GM12878 (cell line): ENCODE data around the gene ASCC2. TPM values are rescaled to one million over a fixed set of nuclear protein-coding genes. Genes with fewer than 3 reads are reported as not detected.

Source experiments
- DPF2 ChIP-seq: fragments of 450-650 bp; IDR thresholded peaks from 2 replicates; pipeline ENCODE4 v1.6.1; 2017; ENCODE audit warnings: mild to moderate bottlenecking
- E2F8 ChIP-seq: fragments of 450-650 bp; IDR thresholded peaks from 2 replicates; pipeline ENCODE4 v1.6.1; 2018; ENCODE audit warnings: mild to moderate bottlenecking, low read depth, moderate library complexity; ENCODE audit not compliant: partially characterized antibody
- E4F1 ChIP-seq: fragments of 450-650 bp; IDR thresholded peaks from 2 replicates; pipeline ENCODE4 v1.6.1; 2018; ENCODE audit warnings: borderline replicate concordance, mild to moderate bottlenecking; ENCODE audit not compliant: partially characterized antibody
- ELK1 ChIP-seq: IDR thresholded peaks from 2 replicates; pipeline ENCODE4 v1.6.1; 2012; ENCODE audit warnings: low read depth, low read length, improper control_type of control experiment
- MYB ChIP-seq: fragments of 150-350 bp; IDR thresholded peaks from 2 replicates; pipeline ENCODE4 v1.6.1; 2014; ENCODE audit warnings: mild to moderate bottlenecking, low read depth, low read length, borderline replicate concordance
- NFIC ChIP-seq: IDR thresholded peaks from 2 replicates; pipeline ENCODE4 v1.6.1; 2012; ENCODE audit warnings: low read depth, mild to moderate bottlenecking, inconsistent platforms, low read length, moderate library complexity
- NFYB ChIP-seq: IDR thresholded peaks from 2 replicates; pipeline ENCODE4 v1.6.1; 2011; ENCODE audit warnings: low read depth, mild to moderate bottlenecking, low read length, improper control_type of control experiment, moderate library complexity; ENCODE audit not compliant: insufficient read depth
- RAD51 ChIP-seq: fragments of 450-650 bp; IDR thresholded peaks from 2 replicates; pipeline ENCODE4 v1.6.1; 2016; ENCODE audit warnings: moderate library complexity, mild to moderate bottlenecking, inconsistent platforms
- REST ChIP-seq: IDR thresholded peaks from 2 replicates; pipeline ENCODE4 v1.6.1; 2012; ENCODE audit warnings: mild to moderate bottlenecking, low read depth, low read length
- SIX5 ChIP-seq: IDR thresholded peaks from 2 replicates; pipeline ENCODE4 v1.6.1; 2011; ENCODE audit warnings: mild to moderate bottlenecking, low read depth, low read length, moderate library complexity; ENCODE audit not compliant: severe bottlenecking
- SMAD1 ChIP-seq: fragments of 450-650 bp; IDR thresholded peaks from 2 replicates; pipeline ENCODE4 v1.6.1; 2018; ENCODE audit warnings: mild to moderate bottlenecking, low read depth; ENCODE audit not compliant: partially characterized antibody
- TCF12 ChIP-seq: IDR thresholded peaks from 2 replicates; pipeline ENCODE4 v1.6.1; 2011; ENCODE audit warnings: low read depth, mild to moderate bottlenecking, low read length
- TCF3 ChIP-seq: IDR thresholded peaks from 2 replicates; pipeline ENCODE4 v1.6.1; 2012; ENCODE audit warnings: low read depth, mild to moderate bottlenecking, low read length, borderline replicate concordance; ENCODE audit not compliant: insufficient read depth
- ZBED1 ChIP-seq: IDR thresholded peaks from 2 replicates; pipeline ENCODE4 v1.6.1; 2016; ENCODE audit warnings: borderline replicate concordance
- ZNF217 ChIP-seq: fragments of 450-650 bp; IDR thresholded peaks from 2 replicates; pipeline ENCODE4 v1.6.1; 2017; ENCODE audit warnings: antibody characterized with exemption, mild to moderate bottlenecking
- ZNF384 ChIP-seq: IDR thresholded peaks from 2 replicates; pipeline ENCODE4 v1.6.1; 2012; ENCODE audit warnings: low read depth, mild to moderate bottlenecking, low read length, improper control_type of control experiment, borderline replicate concordance
- polyA plus RNA-seq, 11 experiments: library from polyadenylated mRNA; depleted of rRNA in 4 of 11; unstranded in 6 of 11; stranded (reverse) in 5 of 11; fragments of >200 nt; fragmentation: Nextera tagmentation in 4 of 11; fragmentation: Illumina TruSeq in 1 of 11; extraction: Ambion mirVana in 4 of 11; extraction: Trizol in 1 of 11; gene quantifications; 1 replicate in 1 of 11; 2 replicates in 10 of 11; pipeline versions ENCODE4 v1.2.1 to v1.2.3, GENCODE V29; 2011 to 2016; ENCODE audit warnings: inconsistent platforms in 2 of 11, missing spikeins in 2 of 11, low read depth in 1 of 11
- total RNA-seq, 4 experiments: library from RNA; depleted of rRNA in 3 of 4; stranded (reverse); fragments of >200 nt in 3 of 4; fragmentation: Illumina TruSeq in 1 of 4; extraction: Trizol in 1 of 4; gene quantifications; 2 replicates each; pipeline versions ENCODE4 v1.2.1 to v1.2.3, GENCODE V29; 2013 to 2021

ASCC2 gene
- total and polyA plus RNA-seq, 10 of the 15 experiments (the other 5 are each of a cell fraction or from before 2014, with no cell fraction given): 5.3 to 91.4 (median 56.5) TPM

- TF ChIP-seq REST (no peak), TCF3 (0 out of 2 replicates have a peak, but pooled peaks have one; percentile 22), ZNF217 (0 out of 2 replicates have a peak, but pooled peaks have one; percentile 19), ZBED1 (no peak), E2F8 (no peak), TCF12 (0 out of 2 replicates have a peak, but pooled peaks have one; percentile 39), NFIC (peak; percentile 44; the same call in 1 of the 2 replicates), NFYB (no peak), RAD51 (no peak), ZNF384 (no peak), SIX5 (no peak), ELK1 (no peak), SMAD1 (peak; percentile 93), MYB (no peak), DPF2 (no peak), E4F1 (no peak)
Observed at GRCh38 chr22:29821291-29822016, 16.6 kb downstream of the ASCC2 start (continued).
